CD4-positive, alpha-beta memory T cell (primary cell): ENCODE measurements around the gene FGG. TPM values are rescaled to one million over a fixed set of nuclear protein-coding genes. Genes with fewer than 3 reads are reported as not detected.

Experiments used
- CTCF ChIA-PET: fragments of 350-600 bp; sonication (Branson Sonifier 250); formaldehyde crosslinking; loops from one replicate; lab custom pipeline; 2021; ENCODE audit warnings: inconsistent platforms; ENCODE audit not compliant: partially characterized antibody; lab: Charles Lee
- POLR2A ChIA-PET: fragments of 350-600 bp; sonication (Branson Sonifier 250); formaldehyde crosslinking; loops from one replicate; lab custom pipeline; 2021; ENCODE audit not compliant: partially characterized antibody; lab: Charles Lee
- DNase-seq, 5 donors: peaks; one replicate each; pipeline versions ENCODE4 v3.0.0 to v3.0.0-alpha.2; 2020 to 2022; ENCODE audit warnings: mixed read lengths in 1 of 5
- H3K27ac ChIP-seq: one replicate; pipeline ENCODE4 v1.7.0; 2013; ENCODE audit warnings: low read depth, low read length
- H3K27me3 ChIP-seq: 2 replicates; pipeline ENCODE4 v1.7.0; 2013; ENCODE audit warnings: mild to moderate bottlenecking, low read length, moderate library complexity; ENCODE audit not compliant: insufficient read depth
- H3K36me3 ChIP-seq: 2 replicates; pipeline ENCODE4 v1.7.0; 2013; ENCODE audit warnings: mild to moderate bottlenecking, low read length, moderate library complexity; ENCODE audit not compliant: insufficient read depth
- H3K4me1 ChIP-seq: 2 replicates; pipeline ENCODE4 v1.7.0; 2013; ENCODE audit warnings: mild to moderate bottlenecking, low read length, moderate library complexity; ENCODE audit not compliant: insufficient read depth
- H3K4me3 ChIP-seq, 2 donors: one replicate each; pipeline ENCODE4 v1.7.0; 2013; ENCODE audit warnings: low read length in 2 of 2, mild to moderate bottlenecking in 1 of 2
- H3K9me3 ChIP-seq, 2 donors: one replicate each; pipeline ENCODE4 v1.7.0; 2013; ENCODE audit warnings: low read length in 2 of 2, control low read depth in 1 of 2; ENCODE audit not compliant: control insufficient read depth in 1 of 2
- H3K27ac Mint-ChIP-seq, 7 donors: one replicate each; pipeline ENCODE4 v1.8.0; 2020 to 2021; ENCODE audit warnings: mixed read lengths in 7 of 7, mild to moderate bottlenecking in 6 of 7, inconsistent platforms in 3 of 7, moderate library complexity in 3 of 7
- H3K27me3 Mint-ChIP-seq, 2 donors: one replicate each; pipeline ENCODE4 v1.8.0; 2020 to 2021; ENCODE audit warnings: mixed read lengths in 2 of 2
- H3K36me3 Mint-ChIP-seq, 2 donors: one replicate each; pipeline ENCODE4 v1.8.0; 2020 to 2021; ENCODE audit warnings: mixed read lengths in 2 of 2, inconsistent platforms in 1 of 2, mild to moderate bottlenecking in 1 of 2
- H3K4me1 Mint-ChIP-seq, 4 donors: one replicate each; pipeline ENCODE4 v1.8.0; 2020 to 2021; ENCODE audit warnings: mixed read lengths in 4 of 4, mild to moderate bottlenecking in 1 of 4
- H3K4me3 Mint-ChIP-seq, 8 donors: one replicate each; pipeline ENCODE4 v1.8.0; 2020 to 2021; ENCODE audit warnings: mixed read lengths in 8 of 8, mild to moderate bottlenecking in 7 of 8, moderate library complexity in 6 of 8, inconsistent platforms in 3 of 8
- H3K9me3 Mint-ChIP-seq, 8 donors: one replicate each; pipeline ENCODE4 v1.8.0; 2020 to 2021; ENCODE audit warnings: mixed read lengths in 8 of 8, mild to moderate bottlenecking in 5 of 8, inconsistent platforms in 3 of 8, moderate library complexity in 1 of 8
- intact Hi-C: fragments of 100-400 bp; cut with micrococcal nuclease; formaldehyde crosslinking; loops from one replicate; pipeline ENCODE4 v1.15.1; 2023
- polyA plus RNA-seq, 2 donors: library from polyadenylated mRNA; unstranded; fragments of 300-500 nt; fragmentation: Illumina TruSeq; gene quantifications; one replicate each; pipeline ENCODE4 v1.2.3, GENCODE V29; 2021
- total RNA-seq, 2 experiments: library from RNA; stranded (reverse); gene quantifications; one replicate each; pipeline ENCODE4 v1.2.3, GENCODE V29; 2021

The FGG gene
- total and polyA plus RNA-seq, 4 experiments from 2014 or later: not detected

DNA sequence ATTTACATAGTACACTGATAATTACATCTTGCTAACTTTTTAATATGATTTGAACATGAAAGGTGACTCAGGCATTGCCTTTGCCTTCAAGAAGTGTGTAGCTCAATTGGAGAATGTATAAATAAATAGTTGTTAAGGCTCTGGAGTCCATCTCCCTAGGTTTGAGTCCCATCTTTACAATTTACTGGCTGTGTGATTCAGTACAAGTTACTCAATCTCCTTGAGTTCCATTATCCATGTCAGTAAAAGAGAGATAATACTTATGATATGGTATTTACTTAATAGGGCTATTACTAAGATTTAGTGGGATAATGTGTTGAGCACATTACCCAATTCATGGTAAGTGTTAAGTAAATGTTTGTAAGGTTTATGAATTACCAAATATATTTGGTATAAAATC lies 1.9 kb upstream of the FGG start:
- POLR2A ChIA-PET: no interaction called here
- intact Hi-C loops: no loop called here
- peaks cover 12% of the 10 kb centered on the region in 2 donors for H3K27me3 Mint-ChIP-seq

GRCh38 chr4:154611833-154612232 lies 623 bp downstream of the FGG start:
- Histone ChIP-seq H3K36me3 (no peaks in the 10 kb centered on the region), H3K9me3 (no peaks in the 10 kb centered on the region), H3K27me3 (no peaks in the 10 kb centered on the region), H3K27ac (no peak overlapping the region), H3K4me3 (no peak overlapping the region), H3K4me1 (no peaks in the 10 kb centered on the region)
- peaks cover 0 to 3% (median under 1%) of the 10 kb centered on the region in 4 donors for H3K4me1 Mint-ChIP-seq
- peaks cover 15 to 23% of the 10 kb centered on the region in 2 donors for H3K27me3 Mint-ChIP-seq
- H3K9me3 Mint-ChIP-seq: no peaks in the 10 kb centered on the region
- H3K36me3 Mint-ChIP-seq: no peaks in the 10 kb centered on the region
- no peak overlapping the region for H3K4me3 Mint-ChIP-seq
- DNase-seq: no peak
- H3K27ac Mint-ChIP-seq: no peak overlapping the region
- ChIA-PET POLR2A (no interaction called here), CTCF (interaction anchor here (0.7 to 1.6 kb wide), 2 partner anchors 11 to 13 kb away, joined by 3 read pairs; no protein-coding TSS in a partner anchor)
- intact Hi-C loops: no loop called here

More for the DNA sequence above, 1.9 kb upstream of the FGG start:
- no peak overlapping the region for H3K4me3 ChIP-seq
- Mint-ChIP-seq H3K27ac (no peak overlapping the region), H3K9me3 (no peaks in the 10 kb centered on the region), H3K4me3 (no peak overlapping the region), H3K4me1 (peaks cover 0 to 3% (median under 1%) of the 10 kb centered on the region in 4 donors), H3K36me3 (no peaks in the 10 kb centered on the region)
- no peaks in the 10 kb centered on the region for H3K9me3 ChIP-seq
- no peak for DNase-seq
- no peaks in the 10 kb centered on the region for H3K4me1 ChIP-seq
- no peaks in the 10 kb centered on the region for H3K36me3 ChIP-seq
- CTCF ChIA-PET: no interaction called here
- no peak overlapping the region for H3K27ac ChIP-seq
- H3K27me3 ChIP-seq: no peaks in the 10 kb centered on the region

DNA sequence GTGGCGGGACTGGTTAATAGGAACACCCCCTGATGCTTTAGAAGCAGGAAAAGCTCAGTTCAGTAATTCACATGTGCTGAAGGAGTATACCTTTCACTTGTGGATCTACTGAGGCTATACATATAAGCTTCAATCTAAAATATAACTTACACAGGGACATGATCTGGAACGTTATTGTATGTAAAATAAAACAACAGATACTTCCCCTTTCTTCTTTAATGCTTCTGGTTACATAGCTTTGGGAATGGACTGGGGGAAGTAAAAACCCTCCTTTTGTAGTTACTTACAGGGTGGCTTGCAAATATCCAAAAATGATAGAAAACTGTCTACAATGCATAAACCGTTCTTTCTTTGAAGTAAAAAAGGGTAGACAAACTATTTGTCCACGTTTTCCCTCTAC lies 1.9 kb downstream of the FGG start:
- Mint-ChIP-seq H3K27me3 (peaks cover 18 to 26% of the 10 kb centered on the region in 2 donors), H3K27ac (no peak overlapping the region), H3K36me3 (no peaks in the 10 kb centered on the region), H3K4me1 (no peaks in the 10 kb centered on the region), H3K9me3 (no peaks in the 10 kb centered on the region), H3K4me3 (no peak overlapping the region)
- POLR2A ChIA-PET: no interaction called here
- no peak for DNase-seq
- H3K27ac ChIP-seq: no peak overlapping the region
- H3K4me3 ChIP-seq: no peak overlapping the region
- H3K9me3 ChIP-seq: no peaks in the 10 kb centered on the region
- intact Hi-C loops: no loop called here
- no peaks in the 10 kb centered on the region for H3K36me3 ChIP-seq
- no peaks in the 10 kb centered on the region for H3K4me1 ChIP-seq
- CTCF ChIA-PET: interaction anchor here (2.3 kb wide), 1 partner anchor 8 kb away, joined by 6 read pairs; no protein-coding TSS in a partner anchor
- H3K27me3 ChIP-seq: no peaks in the 10 kb centered on the region

GRCh38 chr4:154609532-154609931 lies 2.9 kb downstream of the FGG start:
- no peaks in the 10 kb centered on the region for H3K9me3 ChIP-seq
- Mint-ChIP-seq H3K9me3 (no peaks in the 10 kb centered on the region), H3K27me3 (peaks cover 20 to 26% of the 10 kb centered on the region in 2 donors), H3K36me3 (no peaks in the 10 kb centered on the region), H3K4me3 (no peak overlapping the region), H3K4me1 (no peaks in the 10 kb centered on the region), H3K27ac (no peak overlapping the region)
- H3K27ac ChIP-seq: no peak overlapping the region
- H3K36me3 ChIP-seq: no peaks in the 10 kb centered on the region
- no peaks in the 10 kb centered on the region for H3K4me1 ChIP-seq
- H3K27me3 ChIP-seq: no peaks in the 10 kb centered on the region
- ChIA-PET POLR2A (no interaction called here), CTCF (interaction anchor here (2.3 kb wide), 1 partner anchor 9 kb away, joined by 6 read pairs; no protein-coding TSS in a partner anchor)
- intact Hi-C loops: no loop called here
- no peak overlapping the region for H3K4me3 ChIP-seq
- DNase-seq: no peak

- Histone ChIP-seq H3K36me3 (no peaks in the 10 kb centered on the region), H3K9me3 (no peaks in the 10 kb centered on the region), H3K4me3 (no peak overlapping the region), H3K27ac (no peak overlapping the region), H3K27me3 (no peaks in the 10 kb centered on the region), H3K4me1 (no peaks in the 10 kb centered on the region)
- H3K9me3 Mint-ChIP-seq: no peaks in the 10 kb centered on the region
- no peak for DNase-seq
- H3K27me3 Mint-ChIP-seq: peaks cover 16 to 28% of the 10 kb centered on the region in 2 donors
- H3K36me3 Mint-ChIP-seq: no peaks in the 10 kb centered on the region
- POLR2A ChIA-PET: no interaction called here
- no peak overlapping the region for H3K4me3 Mint-ChIP-seq
- intact Hi-C loops: no loop called here
- CTCF ChIA-PET: interaction anchor here (1.2 to 2.3 kb wide), 2 partner anchors 10 to 15 kb away, joined by 3 to 6 read pairs; no protein-coding TSS in a partner anchor
- no peak overlapping the region for H3K27ac Mint-ChIP-seq
- no peaks in the 10 kb centered on the region for H3K4me1 Mint-ChIP-seq
Measured at GRCh38 chr4:154608361-154609252, 3.8 kb downstream of the FGG start.

- H3K4me3 ChIP-seq: no peak overlapping the region
- H3K4me1 Mint-ChIP-seq: no peaks in the 10 kb centered on the region
- no peaks in the 10 kb centered on the region for H3K36me3 ChIP-seq
- DNase-seq: no peak
- no peaks in the 10 kb centered on the region for H3K27me3 ChIP-seq
- H3K9me3 Mint-ChIP-seq: no peaks in the 10 kb centered on the region
- H3K27ac ChIP-seq: no peak overlapping the region
- no peaks in the 10 kb centered on the region for H3K36me3 Mint-ChIP-seq
- ChIA-PET POLR2A (no interaction called here), CTCF (interaction anchor here (1.2 kb wide), 1 partner anchor 16 kb away, joined by 3 read pairs; no protein-coding TSS in a partner anchor)
- no peak overlapping the region for H3K4me3 Mint-ChIP-seq
- no peaks in the 10 kb centered on the region for H3K9me3 ChIP-seq
- intact Hi-C loops: no loop called here
- H3K4me1 ChIP-seq: no peaks in the 10 kb centered on the region
- peaks cover 18 to 28% of the 10 kb centered on the region in 2 donors for H3K27me3 Mint-ChIP-seq
- no peak overlapping the region for H3K27ac Mint-ChIP-seq
Measured at GRCh38 chr4:154606728-154607723, 5.4 kb downstream of the FGG start.
